NK-92 (cell line): ENCODE measurements around the gene SERINC4.
"Not testable (repeated sequence)": the region's sequence is repeated elsewhere in the genome, so short reads cannot be mapped to it uniquely, and the experiment has no call there.

Experiments used
- DNase-seq: peaks from one replicate; lab custom pipeline; 2025; ENCODE audit not compliant: unreplicated experiment; lab: John Stamatoyannopoulos, UW

Gene SERINC4

DNA sequence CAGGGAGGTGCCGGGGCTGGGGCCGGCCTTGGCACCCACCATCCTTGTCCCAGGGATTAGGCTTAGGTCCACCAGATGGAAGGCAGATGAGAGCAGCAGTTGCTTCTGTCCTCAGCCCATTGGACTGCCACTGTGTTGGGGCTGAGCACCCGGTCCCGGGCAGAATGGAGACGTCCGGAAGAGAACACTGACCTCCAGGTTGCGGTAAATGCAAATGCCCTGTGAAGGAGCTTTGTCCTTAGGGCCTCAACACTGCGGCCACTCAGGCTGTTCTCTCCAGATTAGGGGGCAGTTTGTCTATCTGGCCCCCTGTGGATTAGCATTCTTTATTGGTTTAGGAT lies at the start of gene SERINC4:
Gene SERINC4 (minus strand): TSS at position 276 of the 341 bp plus-strand sequence. CDS start 234 bp downstream, at position 42.
- DNase-seq: no peak

DNA sequence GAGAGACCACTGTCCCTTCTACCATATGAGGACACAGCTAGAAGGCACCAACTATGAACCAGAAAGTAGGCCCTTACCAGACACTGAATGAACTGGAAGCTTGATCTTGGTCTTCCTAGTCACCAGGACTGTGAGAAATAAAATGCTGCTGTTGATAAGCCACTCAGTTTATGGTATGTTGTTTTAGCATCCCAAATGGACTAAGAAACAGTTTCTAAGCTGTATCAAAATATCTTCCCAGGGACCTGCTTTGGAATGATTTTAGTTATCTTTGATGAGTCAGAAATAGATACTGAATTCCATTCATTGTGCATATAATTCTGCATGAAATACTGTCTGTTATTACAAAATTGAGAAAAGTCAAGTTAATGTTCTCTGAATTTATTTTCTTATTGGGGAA lies 45.4 kb upstream of the SERINC4 start:
- no peak for DNase-seq

DNA sequence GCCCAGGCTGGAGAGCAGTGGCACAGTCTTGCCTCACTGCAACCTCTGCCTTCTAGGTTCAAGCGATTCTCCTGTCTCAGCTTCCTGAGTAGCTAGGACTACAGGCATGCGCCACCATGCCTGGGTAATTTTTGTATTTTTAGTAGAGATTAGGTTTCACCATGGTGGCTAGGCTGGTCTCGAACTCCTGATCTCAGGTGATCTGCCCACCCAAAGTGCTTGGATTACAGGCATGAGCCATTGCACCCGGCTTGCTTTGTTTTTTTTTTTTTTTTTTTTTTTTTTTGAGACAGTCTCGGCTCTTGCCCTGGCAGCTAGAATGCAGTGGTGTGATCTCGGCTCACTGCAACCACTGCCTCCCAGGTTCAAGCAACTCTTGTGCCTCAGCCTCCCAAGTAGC lies 32.5 kb upstream of the SERINC4 start:
- DNase-seq: not testable (repeated sequence)

DNA sequence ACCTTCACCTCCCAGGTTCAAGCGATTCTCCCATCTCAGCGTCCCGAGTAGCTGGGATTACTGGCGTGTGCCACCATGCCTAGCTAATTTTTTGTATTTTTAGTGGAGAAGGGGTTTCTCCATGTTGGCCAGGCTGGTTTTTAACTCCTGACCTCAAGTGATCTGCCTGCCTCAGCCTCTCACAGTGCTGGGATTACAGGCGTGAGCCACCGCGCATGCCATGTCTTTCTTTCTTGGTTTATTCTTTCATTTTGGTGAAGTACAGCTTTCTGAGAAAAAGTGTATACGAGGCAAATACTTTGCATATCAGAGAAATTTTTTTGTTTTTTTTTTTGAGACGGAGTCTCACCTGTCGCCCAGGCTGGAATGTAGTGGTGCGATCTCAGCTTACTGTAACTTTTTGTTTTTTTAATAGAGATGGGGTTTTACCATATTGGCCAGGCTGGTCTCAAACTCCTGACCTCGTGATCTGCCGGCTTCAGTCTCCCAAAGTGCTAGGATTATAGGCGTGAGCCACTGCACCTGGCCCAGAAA lies 31.6 kb upstream of the SERINC4 start:
- DNase-seq: not testable (repeated sequence)

DNA sequence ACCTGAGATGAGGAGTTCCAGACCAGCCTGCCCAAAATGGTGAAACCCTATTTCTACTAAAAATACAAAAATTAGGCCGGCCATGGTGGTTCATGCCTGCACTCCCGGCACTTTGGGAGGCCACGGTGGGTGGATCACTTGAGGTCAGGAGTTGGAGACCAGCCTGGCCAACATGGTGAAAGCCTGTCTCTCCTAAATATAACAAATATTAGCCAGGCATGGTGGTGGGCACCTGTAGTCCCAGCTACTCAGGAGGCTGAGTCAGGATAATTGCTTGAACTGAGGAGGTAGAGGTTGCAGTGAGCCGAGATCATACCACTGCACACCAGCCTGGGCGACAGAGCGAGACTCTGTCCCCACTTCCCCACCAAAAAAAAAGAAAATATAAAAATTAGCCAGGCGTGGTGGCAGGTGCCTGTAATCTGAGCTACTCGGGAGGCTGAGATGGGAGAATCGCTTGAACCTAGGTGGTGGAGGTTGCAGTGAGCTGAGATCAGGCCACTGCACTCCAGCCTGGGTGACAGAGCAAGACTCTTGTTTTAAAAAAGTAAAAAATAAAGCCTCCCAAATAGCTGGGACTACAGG lies 30.8 kb upstream of the SERINC4 start:
- DNase-seq: not testable (repeated sequence)

DNA sequence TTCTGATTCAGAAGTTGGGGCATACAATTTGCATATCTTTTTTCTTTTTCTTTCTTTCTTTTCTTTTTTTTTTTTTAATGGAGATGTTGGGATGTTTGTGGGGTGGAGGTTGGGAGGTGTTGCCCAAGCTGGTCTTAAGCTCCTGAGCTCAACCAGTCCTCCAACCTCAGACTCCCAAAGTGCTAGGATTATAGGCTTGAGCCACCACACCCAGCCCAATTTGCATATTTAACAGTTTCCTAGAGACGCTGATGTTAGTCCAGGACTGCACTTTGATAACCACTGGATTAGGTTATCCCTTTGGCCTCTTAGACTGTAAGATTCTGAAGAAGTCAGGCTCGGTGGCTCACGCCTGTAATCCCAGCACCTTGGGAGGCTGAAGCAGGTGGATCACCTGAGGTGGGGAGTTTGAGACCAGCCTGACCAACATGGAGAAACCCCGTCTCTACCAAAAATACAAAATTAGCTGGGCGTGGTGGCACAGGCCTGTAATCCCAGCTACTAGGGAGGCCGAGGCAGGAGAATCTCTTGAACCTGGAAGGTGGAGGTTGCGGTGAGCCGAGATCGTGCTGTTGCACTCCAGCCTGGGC lies 30.0 kb upstream of the SERINC4 start:
- not testable (repeated sequence) for DNase-seq

DNA sequence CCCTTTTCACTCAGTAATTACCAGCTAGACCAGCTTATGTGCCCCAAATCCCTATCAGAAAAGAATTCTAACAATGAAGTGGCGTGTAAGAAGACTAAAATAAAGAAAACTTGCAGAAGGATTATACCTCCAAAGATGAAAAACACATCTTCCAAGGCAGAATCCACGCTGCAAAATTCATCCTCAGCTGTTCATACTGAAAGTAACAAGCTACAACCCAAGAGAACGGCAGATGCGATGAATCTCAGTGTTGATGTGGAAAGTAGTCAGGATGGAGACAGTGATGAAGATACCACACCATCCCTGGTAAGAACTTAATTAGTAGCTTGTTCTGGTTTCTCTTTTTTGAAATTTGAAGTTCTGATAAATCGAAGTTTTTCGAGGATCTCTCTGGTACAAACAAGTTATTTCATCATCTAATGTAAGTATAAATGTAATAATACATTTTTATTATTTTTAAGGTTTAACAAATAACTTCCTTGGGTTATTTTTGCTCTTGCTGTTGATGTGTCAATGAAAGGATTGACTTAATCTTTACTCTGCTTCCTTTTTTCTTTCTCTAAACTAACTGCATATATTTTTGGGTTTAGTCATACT lies 28.1 kb upstream of the SERINC4 start:
- no peak for DNase-seq

DNA sequence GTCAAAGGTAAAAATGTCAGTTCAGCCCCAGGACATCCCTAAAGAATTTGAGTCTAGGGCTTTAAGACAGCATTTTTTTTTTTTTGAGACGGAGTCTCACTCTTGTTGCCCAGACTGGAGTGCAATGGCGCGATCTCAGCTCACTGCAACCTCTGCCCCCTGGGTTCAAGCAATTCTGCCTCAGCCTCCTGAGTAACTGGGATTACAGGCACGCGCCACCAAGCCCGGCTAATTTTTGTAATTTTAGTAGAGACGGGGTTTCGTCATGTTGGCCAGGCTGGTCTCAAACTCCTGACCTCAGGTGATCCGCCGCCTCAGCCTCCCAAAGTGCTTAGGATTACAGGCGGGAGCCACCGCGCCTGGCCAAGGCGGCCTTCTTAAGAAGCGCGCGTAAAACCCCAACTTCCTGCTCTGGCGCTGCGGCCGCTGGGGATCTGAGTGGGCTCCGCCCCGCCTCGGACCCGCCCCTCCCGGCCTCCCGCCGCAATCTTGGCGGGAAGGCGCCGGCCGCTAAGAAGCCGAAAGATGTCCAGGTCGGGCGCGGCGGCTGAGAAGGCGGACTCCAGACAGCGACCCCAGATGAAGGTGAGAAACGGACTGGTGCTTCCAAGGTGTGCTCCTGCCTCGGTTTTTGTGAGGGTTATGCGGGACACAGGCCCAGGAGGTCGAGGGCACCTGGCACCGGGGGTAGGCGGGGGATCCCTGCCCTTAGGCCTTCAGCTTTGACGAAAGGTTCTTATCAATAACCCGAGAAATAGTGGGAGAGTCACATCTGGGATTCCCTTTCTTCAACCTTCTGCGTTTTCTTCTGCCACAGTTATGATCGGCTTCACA lies 26.7 kb upstream of the SERINC4 start, which contains the start of gene WDR76:
Gene WDR76 (plus strand): TSS at position 495 of the 834 bp plus-strand sequence. CDS start 31 bp downstream, at position 526.
- DNase-seq: no peak

DNA sequence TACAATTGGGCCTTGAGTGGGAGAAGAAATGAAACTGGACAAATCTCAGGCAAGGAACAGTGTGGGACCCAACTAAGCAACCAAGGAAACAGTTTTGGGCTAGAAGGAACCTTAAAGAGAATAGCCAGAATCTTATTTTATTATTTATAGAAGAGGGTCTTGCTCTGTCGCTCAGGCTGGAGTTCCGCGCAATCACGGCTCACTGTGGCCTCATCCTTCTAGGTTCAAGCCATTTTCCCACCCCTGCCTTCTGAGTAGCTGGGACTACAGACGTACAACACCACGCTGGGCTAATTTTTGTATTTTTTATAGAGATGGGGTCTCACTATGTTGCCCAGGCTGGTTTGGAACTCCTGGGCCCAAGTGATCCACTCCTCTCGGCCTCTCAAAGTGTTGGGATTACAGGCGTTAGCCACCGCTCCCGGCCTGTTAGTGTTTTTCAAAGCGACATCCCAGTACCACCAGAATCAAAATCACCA lies 26.0 kb upstream of the SERINC4 start:
- DNase-seq: no peak

DNA sequence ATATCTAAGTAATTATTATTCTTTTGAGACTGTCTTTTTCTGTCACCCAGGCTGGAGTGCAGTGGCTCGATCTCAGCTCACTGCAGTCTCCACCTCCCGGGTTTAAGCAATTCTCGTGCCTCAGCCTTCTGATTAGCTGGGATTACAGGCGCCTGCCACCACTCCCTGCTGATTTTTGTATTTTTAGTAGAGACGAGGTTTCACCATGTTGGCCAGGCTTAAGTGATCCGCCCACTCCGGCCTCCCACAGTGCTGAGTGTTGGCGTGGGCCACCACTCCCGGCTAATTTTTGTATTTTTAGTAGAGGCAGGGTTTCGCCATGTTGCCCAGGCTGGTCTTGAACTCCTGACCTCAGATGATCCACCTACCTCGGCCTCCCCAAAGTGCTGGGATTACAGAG lies 25.3 kb upstream of the SERINC4 start:
- not testable (repeated sequence) for DNase-seq

DNA sequence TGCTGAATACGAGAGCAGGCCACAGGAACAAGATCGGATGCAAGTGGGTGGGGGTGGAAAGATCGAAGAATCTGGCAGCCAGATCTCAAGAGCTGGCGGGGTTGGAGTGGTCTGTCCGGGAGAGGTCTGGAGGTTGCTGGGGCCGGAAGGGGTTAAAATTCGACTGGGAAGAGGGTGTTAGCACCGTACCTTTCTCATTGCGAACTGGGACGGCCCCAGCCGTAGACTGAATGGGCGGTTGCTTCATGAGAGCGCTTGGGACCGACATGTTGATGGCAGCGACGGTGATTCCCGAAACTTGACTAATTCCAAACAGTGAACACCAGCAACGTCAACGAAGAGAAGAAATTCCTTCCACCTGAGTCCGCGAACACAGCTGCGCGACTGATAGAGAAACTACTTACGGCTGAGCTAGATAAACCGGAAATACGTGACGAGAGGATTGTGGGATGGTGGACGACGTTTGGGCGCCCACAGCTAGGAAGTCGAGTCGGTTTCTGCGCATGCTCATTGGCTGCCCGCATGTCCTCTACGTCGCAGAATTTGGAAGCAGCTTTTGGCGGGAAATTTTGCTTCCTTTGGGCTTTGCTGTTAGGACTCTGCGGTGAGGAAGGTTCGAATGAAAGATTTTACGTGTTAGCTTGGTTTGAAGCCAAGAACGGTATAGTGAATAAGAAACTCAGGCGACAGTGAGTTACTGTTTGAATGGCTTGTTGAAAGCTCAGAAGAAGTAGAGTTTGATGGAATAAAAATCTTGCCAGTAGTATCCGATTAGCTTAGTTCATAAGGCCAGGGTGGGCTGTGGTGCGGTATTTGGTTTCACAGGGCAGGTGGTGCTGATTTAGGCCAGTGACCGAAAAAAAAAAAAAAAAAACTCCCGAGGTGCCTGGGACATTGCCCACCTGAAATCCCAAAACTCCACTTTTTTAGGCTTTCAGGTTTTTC lies 24.6 kb upstream of the SERINC4 start, which contains the start of gene MFAP1:
Gene MFAP1 (minus strand): TSS at position 389 of the 945 bp plus-strand sequence. CDS start 121 bp downstream, at position 268.
- peak; percentile 77 for DNase-seq

DNA sequence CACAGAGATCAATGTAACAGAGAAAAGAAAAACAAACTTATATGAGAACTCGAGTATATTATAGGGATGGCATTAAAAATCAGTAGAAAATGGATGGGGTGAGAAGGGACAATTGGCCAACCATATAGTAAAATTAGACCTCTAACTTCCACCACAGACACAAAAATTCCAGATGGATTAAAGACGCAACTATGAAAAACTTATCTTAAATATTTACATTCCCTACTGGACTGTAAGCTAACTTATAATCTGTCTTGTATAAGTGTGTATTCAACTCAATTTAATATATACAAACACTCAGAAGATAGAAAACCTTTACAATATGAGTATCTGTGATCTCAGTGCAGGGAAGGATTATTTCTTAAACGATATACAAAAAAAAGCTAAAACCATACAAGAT lies 21.5 kb upstream of the SERINC4 start:
- DNase-seq: no peak

DNA sequence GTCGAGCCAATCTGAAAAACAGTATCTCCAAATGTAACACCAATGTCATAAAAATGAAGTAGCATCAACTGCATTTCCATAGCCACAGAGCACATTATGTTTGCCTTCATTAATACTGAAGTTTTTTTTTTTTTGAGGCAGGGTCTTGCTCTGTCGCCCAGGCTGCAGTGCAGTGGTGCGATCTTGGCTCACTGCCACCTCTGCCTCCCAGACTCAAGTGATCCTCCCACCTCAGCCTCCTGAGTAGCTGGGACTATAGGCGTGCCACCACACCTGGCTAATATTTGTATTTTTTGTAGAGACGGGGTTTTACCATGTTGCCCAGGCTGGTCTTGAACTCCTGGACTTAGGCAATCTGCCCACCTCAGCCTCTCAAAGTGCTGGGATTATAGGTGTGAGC lies 15.0 kb upstream of the SERINC4 start:
- DNase-seq: not testable (repeated sequence)

DNA sequence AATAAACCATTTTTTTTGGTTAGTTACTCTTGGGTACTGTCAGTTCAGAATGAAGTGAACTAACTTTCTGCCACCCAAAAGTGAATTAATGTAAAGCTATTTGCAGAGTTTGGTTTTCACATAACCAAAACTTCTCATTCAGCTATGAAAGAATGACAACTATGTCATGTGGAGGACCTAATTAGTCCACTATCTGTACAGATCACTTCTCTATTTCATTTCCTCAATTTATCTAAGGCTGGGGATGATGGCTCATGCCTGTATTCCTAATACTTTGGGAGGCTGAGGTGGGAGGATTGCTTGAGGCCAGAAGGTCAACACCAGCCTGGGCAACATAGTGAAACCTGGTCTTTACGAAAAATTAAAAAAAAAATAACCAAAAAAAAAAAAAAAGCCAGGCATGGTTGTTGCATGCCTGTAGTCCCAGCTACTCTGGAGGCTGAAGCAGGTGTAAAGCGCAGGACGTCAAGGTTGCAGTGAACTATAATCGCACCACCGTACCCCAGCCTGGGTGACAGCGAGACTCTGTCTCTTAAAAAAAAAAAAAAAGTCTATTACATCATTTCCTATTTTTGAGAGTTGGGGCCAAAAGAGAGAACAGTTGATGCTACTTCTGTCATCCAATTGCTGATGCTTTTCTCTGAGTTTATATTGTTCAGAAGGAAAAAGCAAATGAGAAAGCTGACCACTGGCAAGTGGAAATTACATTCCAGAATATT lies 9.1 kb upstream of the SERINC4 start:
- DNase-seq: no peak

DNA sequence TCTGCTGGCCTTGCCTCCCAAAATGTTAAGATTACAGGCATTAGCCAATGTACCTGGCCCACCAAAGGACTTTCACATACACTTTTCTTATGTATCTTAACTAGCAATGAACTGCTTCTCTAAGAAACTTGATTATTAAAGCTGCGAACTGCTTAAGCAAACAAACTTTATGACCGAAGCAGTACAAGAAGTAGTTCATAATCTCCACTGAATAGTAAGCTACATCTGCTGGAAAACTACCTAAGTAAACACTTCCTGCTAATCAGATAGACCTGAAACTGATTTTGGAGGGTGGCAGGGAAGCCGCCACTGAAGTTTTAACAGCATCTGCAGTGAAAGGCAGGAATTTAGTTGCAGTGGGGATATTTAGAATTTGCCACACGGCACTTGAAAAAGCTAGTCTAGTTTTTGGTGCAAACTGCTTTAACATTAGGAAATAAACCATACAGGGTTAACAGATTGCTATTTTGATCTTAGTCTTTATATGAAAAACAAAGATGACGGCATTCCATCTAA lies 8.5 kb upstream of the SERINC4 start:
- DNase-seq: no peak

DNA sequence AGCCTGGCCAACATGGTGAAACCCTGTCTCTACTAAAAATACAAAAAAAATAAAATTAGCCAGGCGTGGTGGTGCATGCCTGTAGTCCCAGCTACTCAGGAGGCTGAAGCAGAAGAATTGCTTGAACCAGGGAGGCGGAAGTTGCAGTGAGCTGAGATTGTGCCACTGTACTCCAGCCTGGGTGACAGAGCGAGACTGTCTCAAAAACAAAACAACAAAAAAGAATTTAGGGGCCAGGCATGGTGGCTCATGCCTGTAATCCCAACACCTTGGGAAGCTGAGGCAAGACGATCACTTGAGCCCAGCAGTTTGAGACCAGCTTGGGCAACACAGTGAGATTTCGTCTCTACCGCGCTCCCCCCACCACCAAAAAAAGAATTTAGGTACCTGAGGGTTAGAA lies 2.7 kb upstream of the SERINC4 start:
- not testable (repeated sequence) for DNase-seq

DNA sequence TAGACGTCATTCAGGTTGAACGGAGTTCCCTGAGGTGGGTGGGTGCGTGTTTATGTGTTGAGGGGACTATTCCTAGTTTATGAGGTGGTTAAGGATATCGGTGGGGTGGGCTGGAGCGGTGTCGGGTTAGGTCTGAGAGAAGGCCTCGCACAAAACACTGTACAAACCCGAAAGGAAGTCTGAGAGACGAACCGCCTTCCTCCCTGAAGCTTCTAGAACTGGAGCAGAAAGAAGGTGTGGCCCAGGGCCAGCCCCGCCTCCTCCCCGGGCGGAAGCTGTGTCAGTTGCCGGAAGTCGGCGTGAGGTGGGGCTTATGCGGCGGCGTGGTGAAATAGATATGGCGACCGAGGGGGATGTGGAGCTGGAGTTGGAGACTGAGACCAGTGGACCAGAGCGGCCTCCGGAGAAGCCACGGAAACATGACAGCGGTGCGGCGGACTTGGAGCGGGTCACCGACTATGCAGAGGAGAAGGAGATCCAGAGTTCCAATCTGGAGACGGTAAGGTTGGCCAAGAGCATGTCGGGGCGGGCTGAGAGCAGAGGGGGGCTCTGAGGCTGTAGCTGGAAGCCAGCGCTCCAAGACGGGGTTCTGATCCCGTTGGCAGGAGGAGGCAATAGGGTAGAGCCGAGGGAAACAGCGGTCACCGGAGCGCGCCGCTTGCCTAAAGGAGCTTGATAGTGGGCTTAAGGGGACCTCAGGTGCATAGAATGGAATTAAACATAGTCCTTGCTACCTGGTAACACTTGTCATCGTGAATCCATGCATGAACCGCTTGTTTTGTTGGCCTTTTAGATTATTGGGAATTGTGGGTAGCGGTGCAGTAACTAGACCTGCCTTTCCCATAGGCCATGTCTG lies 494 bp upstream of the SERINC4 start, which contains the start of gene HYPK:
Gene HYPK (plus strand): TSS at position 314 of the 856 bp plus-strand sequence. CDS start 24 bp downstream, at position 338.
- peak; percentile 61 for DNase-seq
